Uterus (tissue), 4 donors: Measurements from ENCODE around the gene GSG1L. TPM values are rescaled to one million over a fixed set of nuclear protein-coding genes. Genes with fewer than 3 reads are reported as not detected.

ENCODE experiments used
- DNase-seq, 2 donors: peaks; one replicate each; pipeline ENCODE4 v3.0.0-alpha.2; 2019 to 2020
- H3K27ac ChIP-seq, 2 donors: fragments of 200-600 bp; sonication (generic); 1 replicate in 1 of 2; 2 replicates in 1 of 2; pipeline ENCODE4 v1.5.1; 2016 to 2018
- H3K27me3 ChIP-seq, 2 donors: fragments of 200-600 bp; sonication (generic); one replicate each; pipeline ENCODE4 v1.5.1; 2018 to 2019; ENCODE audit warnings: control low read depth in 1 of 2
- H3K36me3 ChIP-seq, 2 donors: fragments of 200-600 bp; sonication (generic); one replicate each; pipeline ENCODE4 v1.5.1; 2019; ENCODE audit warnings: control low read depth in 1 of 2
- H3K4me1 ChIP-seq, 2 donors: fragments of 200-600 bp; sonication (generic); one replicate each; pipeline ENCODE4 v1.5.1; 2018 to 2019; ENCODE audit warnings: control low read depth in 1 of 2
- H3K4me3 ChIP-seq, 2 donors: fragments of 200-600 bp; sonication (generic); 1 replicate in 1 of 2; 2 replicates in 1 of 2; pipeline ENCODE4 v1.5.1; 2018 to 2019; ENCODE audit warnings: mild to moderate bottlenecking in 1 of 2
- H3K9me3 ChIP-seq, 2 donors: fragments of 200-600 bp; sonication (generic); one replicate each; pipeline ENCODE4 v1.5.1; 2019; ENCODE audit warnings: control low read depth in 1 of 2
- CTCF ChIP-seq, 4 experiments: fragments of 200-600 bp in 2 of 4; fragments of 450-650 bp in 2 of 4; sonication (generic) in 2 of 4; IDR thresholded peaks; one replicate each; pipeline ENCODE4 v1.5.1; 2016 to 2019; ENCODE audit warnings: antibody characterized with exemption in 4 of 4, mild to moderate bottlenecking in 2 of 4, moderate library complexity in 1 of 4
- POLR2A ChIP-seq, 2 donors: fragments of 450-650 bp; IDR thresholded peaks; one replicate each; pipeline ENCODE4 v1.6.1; 2016; ENCODE audit warnings: antibody characterized with exemption in 2 of 2, mild to moderate bottlenecking in 1 of 2, moderate library complexity in 1 of 2
- intact Hi-C: fragments of 100-400 bp; cut with DNase I; formaldehyde crosslinking; loops from one replicate; pipeline ENCODE4 v1.15.1; 2023; ENCODE audit warnings: low total_unique reads
- total RNA-seq, 4 donors: library from RNA; depleted of rRNA in 3 of 4; stranded (reverse); fragments of >200 nt in 3 of 4; gene quantifications; one replicate each; pipeline versions ENCODE4 v1.1.0 to v1.2.4, GENCODE V29; 2014 to 2023
- donor health status: DM: yes; HTN: yes; CAD: no.

GSG1L gene
- total RNA-seq, 4 donors from 2014 or later, result 0.24 to 0.35 TPM; not detected in 2

DNA sequence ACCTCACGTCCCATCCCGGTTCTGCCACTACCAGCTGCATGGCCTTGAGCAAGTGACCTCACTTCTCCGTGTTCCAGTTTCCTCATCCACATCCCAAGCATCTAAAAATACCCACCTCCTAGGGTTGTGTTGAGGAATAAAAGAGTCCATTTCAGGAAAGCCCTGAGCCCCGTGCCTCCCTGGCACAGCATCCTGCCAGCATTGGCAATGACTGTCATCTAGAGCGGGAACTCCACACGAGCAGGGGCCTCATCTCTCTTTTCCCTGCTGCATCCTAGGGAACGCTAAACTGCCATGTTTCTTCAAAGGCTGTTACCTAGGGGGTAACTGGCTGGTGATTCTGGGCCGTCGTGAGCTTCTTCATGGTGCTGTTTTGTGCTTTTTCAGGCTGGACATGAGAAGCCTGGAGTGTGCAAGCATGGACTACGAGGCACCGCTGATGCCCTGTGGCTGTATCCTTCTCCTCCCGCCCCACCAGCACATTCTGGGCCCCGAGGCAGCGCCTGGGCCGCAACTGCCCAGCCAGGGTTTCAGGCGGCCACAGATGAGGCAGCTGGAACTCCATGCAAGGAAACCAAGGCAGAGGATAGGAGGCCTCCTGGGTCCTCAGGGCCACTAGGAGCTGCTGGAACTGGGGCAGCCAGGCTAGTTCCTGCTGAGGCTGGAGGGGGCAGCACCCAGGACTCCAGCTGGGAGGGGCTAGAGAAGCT lies 292.2 kb downstream of the GSG1L start:
- H3K4me1 ChIP-seq, result no peaks in the 10 kb centered on the region
- no peaks in the 10 kb centered on the region for H3K36me3 ChIP-seq
- no peaks in the 10 kb centered on the region for H3K27me3 ChIP-seq
- no peak overlapping the region for H3K27ac ChIP-seq
- TF ChIP-seq POLR2A (IDR thresholded peaks at IDR 0.05), result no peak
- intact Hi-C loops, result no loop called here
- H3K9me3 ChIP-seq, result no peaks in the 10 kb centered on the region
- no peak for DNase-seq
- no peak overlapping the region for H3K4me3 ChIP-seq

GRCh38 chr16:27770271-27771196 lies 293.0 kb downstream of the GSG1L start:
- Histone ChIP-seq H3K9me3 (no peaks in the 10 kb centered on the region), H3K36me3 (no peaks in the 10 kb centered on the region), H3K27ac (no peak overlapping the region), H3K27me3 (no peaks in the 10 kb centered on the region), H3K4me1 (no peaks in the 10 kb centered on the region), H3K4me3 (no peak overlapping the region)
- intact Hi-C loops, result no loop called here
- no peak for DNase-seq
- TF ChIP-seq CTCF (IDR thresholded peaks at IDR 0.05) (no peak), POLR2A (IDR thresholded peaks at IDR 0.05) (no peak)

- Histone ChIP-seq H3K4me1 (no peaks in the 10 kb centered on the region), H3K4me3 (no peak overlapping the region), H3K36me3 (no peaks in the 10 kb centered on the region), H3K9me3 (no peaks in the 10 kb centered on the region), H3K27me3 (no peaks in the 10 kb centered on the region), H3K27ac (no peak overlapping the region)
- TF ChIP-seq CTCF (IDR thresholded peaks at IDR 0.05) (no peak), POLR2A (IDR thresholded peaks at IDR 0.05) (no peak)
- intact Hi-C loops, result no loop called here
- no peak for DNase-seq
Observed at GRCh38 chr16:27769561-27770255, 293.8 kb downstream of the GSG1L start.

DNA sequence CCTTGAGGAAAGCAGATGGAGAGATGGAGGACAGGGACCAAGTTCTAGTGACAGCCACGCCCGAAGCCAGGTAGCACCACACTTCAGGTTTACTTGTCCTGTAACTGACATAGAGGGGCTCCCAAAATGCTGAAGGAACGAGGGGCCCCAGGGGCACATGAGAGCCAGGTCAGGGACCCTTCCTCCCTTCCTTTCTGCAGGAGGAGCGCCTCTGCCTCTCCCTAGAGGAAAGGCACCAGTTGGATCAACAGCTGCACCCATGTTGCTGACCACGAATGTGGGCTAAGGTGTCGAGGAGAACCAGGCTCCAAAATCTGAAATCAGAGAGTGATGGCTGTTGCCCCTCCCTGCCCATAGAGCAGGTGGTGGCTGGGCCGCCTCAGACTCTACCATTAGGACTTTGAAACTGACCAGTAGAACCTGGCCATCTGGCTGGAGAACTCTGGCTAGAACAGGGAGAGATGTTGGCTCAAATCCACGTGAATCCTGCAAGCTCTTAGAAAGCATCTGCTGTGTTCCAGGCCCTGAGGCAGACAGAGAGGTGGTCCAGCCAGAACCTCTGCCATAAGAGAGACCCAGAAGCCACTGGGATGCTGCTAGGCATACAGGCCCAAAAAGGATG lies 294.8 kb downstream of the GSG1L start:
- no peak for TF ChIP-seq POLR2A (IDR thresholded peaks at IDR 0.05)
- no peak for TF ChIP-seq CTCF (IDR thresholded peaks at IDR 0.05)
- Histone ChIP-seq H3K27me3 (no peaks in the 10 kb centered on the region), H3K4me1 (no peaks in the 10 kb centered on the region), H3K27ac (no peak overlapping the region), H3K9me3 (no peaks in the 10 kb centered on the region), H3K36me3 (no peaks in the 10 kb centered on the region), H3K4me3 (no peak overlapping the region)
- DNase-seq, result no peak
- intact Hi-C loops, result no loop called here

- intact Hi-C loops, result no loop called here
Observed at GRCh38 chr16:27767971-27768591, 295.4 kb downstream of the GSG1L start.

More at GRCh38 chr16:27767971-27768591, 295.4 kb downstream of the GSG1L start:
- no peak for DNase-seq
- Histone ChIP-seq H3K4me3 (no peak overlapping the region), H3K27ac (no peak overlapping the region), H3K4me1 (no peaks in the 10 kb centered on the region), H3K36me3 (no peaks in the 10 kb centered on the region), H3K27me3 (no peaks in the 10 kb centered on the region), H3K9me3 (no peaks in the 10 kb centered on the region)
- TF ChIP-seq POLR2A (IDR thresholded peaks at IDR 0.05), result no peak
- no peak for TF ChIP-seq CTCF (IDR thresholded peaks at IDR 0.05)
